Measurements from ENCODE around the gene DNAJA2. TPM values are rescaled to one million over a fixed set of nuclear protein-coding genes. Genes with fewer than 3 reads are reported as not detected.

The DNAJA2 gene
- total and polyA plus RNA-seq, 2 of the 4 experiments (the other 2 are of a cell fraction) = 18.6 to 53.9 TPM

- DNase-seq = no peak
- in situ Hi-C loops (cut with MboI; ENCODE audit: low sequenced_read_pairs) = no loop called here
Observed at GRCh38 chr16:46907061-46907774, 66.3 kb downstream of the DNAJA2 start.

More at GRCh38 chr16:46907061-46907774, 66.3 kb downstream of the DNAJA2 start:
- Histone ChIP-seq H2AK5ac (ENCODE audit: low read depth, low read length) (no peak overlapping the region), H3K9ac (ENCODE audit: low read depth, low read length) (no peak overlapping the region), H3K9me3 (ENCODE audit: control insufficient read depth, insufficient read depth, low read length) (no peaks in the 10 kb centered on the region), H3K27me3 (ENCODE audit: control insufficient read depth, insufficient read depth, low read length) (no peaks in the 10 kb centered on the region), H2BK5ac (ENCODE audit: low read depth, low read length, poor library complexity, severe bottlenecking) (no peak overlapping the region), H3K14ac (replicated peaks; ENCODE audit: low read depth, low read length) (no peak overlapping the region), H3K4me2 (ENCODE audit: low read depth, low read length) (no peak overlapping the region), H3K18ac (ENCODE audit: low read depth, low read length) (no peak overlapping the region), H3K4me1 (ENCODE audit: control insufficient read depth, insufficient read depth, low read length) (no peaks in the 10 kb centered on the region), H4K5ac (ENCODE audit: low read depth, low read length) (no peak overlapping the region), H3K4me3 (ENCODE audit: insufficient read depth, low read depth, low read length) (no peak overlapping the region), H4K20me1 (ENCODE audit: insufficient read depth, low read length) (peaks cover 9% of the 10 kb centered on the region; the same call in 1 of the 2 replicates), H3K4ac (ENCODE audit: low read depth, low read length) (no peak overlapping the region), H3K23ac (ENCODE audit: low read depth, low read length) (no peak overlapping the region), H3K56ac (ENCODE audit: extremely low read depth, insufficient read depth, low read length) (no peak overlapping the region), H3K79me1 (ENCODE audit: low read depth in 1 of 2, low read length in 2 of 2) (peaks cover 6 to 11% of the 10 kb centered on the region in 2 experiments; a peak in 1 of 4 replicates), H4K91ac (ENCODE audit: insufficient read depth, low read depth, low read length) (no peak overlapping the region), H2AFZ (replicated peaks; ENCODE audit: low read length, poor library complexity) (no peak overlapping the region), H4K8ac (ENCODE audit: low read depth in 2 of 2, low read length in 2 of 2) (no peak overlapping the region), H2AK9ac (replicated peaks; ENCODE audit: low read depth, low read length, poor library complexity) (no peak overlapping the region), H3K36me3 (ENCODE audit: control insufficient read depth, insufficient read depth, low read length) (peaks cover 46% of the 10 kb centered on the region), H2BK20ac (ENCODE audit: low read depth, low read length) (no peak overlapping the region), H3K27ac (ENCODE audit: insufficient read depth, low read length) (no peak overlapping the region), H2BK120ac (ENCODE audit: low read depth, low read length) (no peak overlapping the region), H2BK15ac (ENCODE audit: low read depth, low read length) (no peak overlapping the region), H3K9me1 (ENCODE audit: insufficient read depth, low read length) (no peaks in the 10 kb centered on the region)
- BruUV-seq (replicated peaks) = no TSS peak
- ChIA-PET CTCF (interaction anchor here (1.1 to 1.3 kb wide), 2 partner anchors 16 to 20 kb away, joined by 3 read pairs; no protein-coding TSS in a partner anchor), POLR2A (ENCODE audit: unreplicated experiment) (no interaction called here)
- dilution Hi-C loops (cut with HindIII; ENCODE audit: low sequenced_read_pairs, unreplicated experiment) = no loop called here
- WGBS, 2 experiments (ENCODE audit: extremely low coverage in 2 of 2, insufficient read length in 1 of 2) = 75% methylated on average over 5 of the region's 12 CpGs; no CpG with 5 or more reads in 1 of the 2 experiments
- ATAC-seq (ENCODE audit: low read depth) = no peak
- TF ChIP-seq MAFK (IDR thresholded peaks at IDR 0.05; ENCODE audit: low read depth, low read length) (no peak), MAZ (IDR thresholded peaks at IDR 0.05; ENCODE audit: borderline replicate concordance, low read depth, low read length) (no peak), FOS (IDR thresholded peaks at IDR 0.05; ENCODE audit: low read depth, low read length) (no peak), RCOR1 (IDR thresholded peaks at IDR 0.05; ENCODE audit: insufficient replicate concordance, low read length) (no peak), NFE2L2 (IDR thresholded peaks at IDR 0.05; ENCODE audit: low read depth, low read length) (no peak), RFX5 (IDR thresholded peaks at IDR 0.05; ENCODE audit: low read depth, low read length) (no peak), RAD21 (IDR thresholded peaks at IDR 0.05; ENCODE audit: low read length) (no peak), CEBPB (IDR thresholded peaks at IDR 0.05; ENCODE audit: low read depth, low read length) (no peak), USF2 (IDR thresholded peaks at IDR 0.05; ENCODE audit: low read depth, low read length) (no peak)
- intact Hi-C loops (cut with micrococcal nuclease) = no loop called here
